Measurements from ENCODE around the gene PRKN.

Gene PRKN

GRCh38 chr6:161536224-161536630, 1191.3 kb downstream of the PRKN start:
- no peak for DNase-seq (ENCODE audit: low read depth, low spot score)
- in situ Hi-C loops (cut with HindIII; ENCODE audit: low sequenced_read_pairs) = no loop called here
- no peak overlapping the region for H3K4me3 ChIP-seq (ENCODE audit: low read depth, low read length)
- TF ChIP-seq CTCF (IDR thresholded peaks at IDR 0.05; ENCODE audit: low read depth, low read length) = no peak

- TF ChIP-seq CTCF (IDR thresholded peaks at IDR 0.05; ENCODE audit: low read depth, low read length) = no peak
- DNase-seq (ENCODE audit: low read depth, low spot score) = no peak
- in situ Hi-C loops (cut with HindIII; ENCODE audit: low sequenced_read_pairs) = no loop called here
- no peak overlapping the region for H3K4me3 ChIP-seq (ENCODE audit: low read depth, low read length)
Measured at GRCh38 chr6:161534264-161534873, 1193.2 kb downstream of the PRKN start.

GRCh38 chr6:161533266-161533665, 1194.3 kb downstream of the PRKN start:
- in situ Hi-C loops (cut with HindIII; ENCODE audit: low sequenced_read_pairs) = no loop called here
- no peak for DNase-seq (ENCODE audit: low read depth, low spot score)
- no peak for TF ChIP-seq CTCF (IDR thresholded peaks at IDR 0.05; ENCODE audit: low read depth, low read length)
- no peak overlapping the region for H3K4me3 ChIP-seq (ENCODE audit: low read depth, low read length)

GRCh38 chr6:161532536-161532935, 1195.0 kb downstream of the PRKN start:
- TF ChIP-seq CTCF (IDR thresholded peaks at IDR 0.05; ENCODE audit: low read depth, low read length) = no peak
- in situ Hi-C loops (cut with HindIII; ENCODE audit: low sequenced_read_pairs) = no loop called here
- DNase-seq (ENCODE audit: low read depth, low spot score) = no peak
- H3K4me3 ChIP-seq (ENCODE audit: low read depth, low read length) = no peak overlapping the region

- no peak for TF ChIP-seq CTCF (IDR thresholded peaks at IDR 0.05; ENCODE audit: low read depth, low read length)
- DNase-seq (ENCODE audit: low read depth, low spot score) = no peak
- H3K4me3 ChIP-seq (ENCODE audit: low read depth, low read length) = no peak overlapping the region
- in situ Hi-C loops (cut with HindIII; ENCODE audit: low sequenced_read_pairs) = no loop called here
Measured at GRCh38 chr6:161526794-161527193, 1200.8 kb downstream of the PRKN start.

GRCh38 chr6:161523362-161523761, 1204.2 kb downstream of the PRKN start:
- DNase-seq (ENCODE audit: low read depth, low spot score) = no peak
- no peak for TF ChIP-seq CTCF (IDR thresholded peaks at IDR 0.05; ENCODE audit: low read depth, low read length)
- in situ Hi-C loops (cut with HindIII; ENCODE audit: low sequenced_read_pairs) = no loop called here
- no peak overlapping the region for H3K4me3 ChIP-seq (ENCODE audit: low read depth, low read length)

- in situ Hi-C loops (cut with HindIII; ENCODE audit: low sequenced_read_pairs) = no loop called here
- H3K4me3 ChIP-seq (ENCODE audit: low read depth, low read length) = no peak overlapping the region
- no peak for DNase-seq (ENCODE audit: low read depth, low spot score)
- no peak for TF ChIP-seq CTCF (IDR thresholded peaks at IDR 0.05; ENCODE audit: low read depth, low read length)
Measured at GRCh38 chr6:161522276-161522675, 1205.3 kb downstream of the PRKN start.

Measured in astrocyte of the spinal cord (primary cell).